HepG2 (cell line): Measurements from ENCODE around the gene SIM1. TPM values are rescaled to one million over a fixed set of nuclear protein-coding genes. Genes with fewer than 3 reads are reported as not detected.

ENCODE experiments used
- ATAC-seq: fragments of 200-7000 bp; cut with Tn5 transposase; 3 replicates; pipeline ENCODE4 v1.9.1; 2020; ENCODE audit warnings: mild to moderate bottlenecking, moderate library complexity
- BruUV-seq: library from RNA; stranded (reverse); fragments of 400-500 nt; replicated peaks from 2 replicates; lab custom pipeline; 2021; lab: Mats Ljungman, UMichigan
- CTCF ChIA-PET: fragments of 300-600 bp; formaldehyde crosslinking; extraction: SDS; loops from one replicate; lab custom pipeline; 2021; ENCODE audit warnings: low total read pairs, inconsistent platforms, low intra/inter-chr PET ratio; lab: Yijun Ruan, JAX
- POLR2A ChIA-PET: fragments of 350-600 bp; sonication (Branson Sonifier 250); formaldehyde crosslinking; loops from one replicate; lab custom pipeline; 2020; ENCODE audit warnings: antibody characterized with exemption, inconsistent platforms; lab: Yijun Ruan, JAX
- DNase-seq: peaks from one replicate; pipeline ENCODE4 v3.0.0-alpha.2; 2015; ENCODE audit warnings: low spot score
- FAIRE-seq: peaks from 3 replicates; lab custom pipeline; 2011; peaks lifted over from hg19 to GRCh38; lab: Jason Lieb, UNC
- H2AFZ ChIP-seq: one replicate; pipeline ENCODE4 v1.6.1; 2011; ENCODE audit warnings: low read length, inconsistent platforms
- H3K27ac ChIP-seq: fragments of 300-600 bp; 3 replicates; pipeline ENCODE4 v1.8.0; 2011; ENCODE audit warnings: mixed run types, mild to moderate bottlenecking, mixed read lengths, low read length, inconsistent platforms; ENCODE audit not compliant: insufficient read depth; ENCODE audit errors: extremely low read length
- H3K27me3 ChIP-seq, 2 experiments: fragments of 200-600 bp in 1 of 2; 2 replicates in 1 of 2; 3 replicates in 1 of 2; pipeline versions ENCODE4 v1.6.0 to v1.8.0; 2011; ENCODE audit warnings: low read length in 2 of 2, mild to moderate bottlenecking in 2 of 2, moderate library complexity in 2 of 2, inconsistent platforms in 1 of 2; ENCODE audit not compliant: insufficient read depth in 2 of 2, control insufficient read depth in 1 of 2
- H3K36me3 ChIP-seq, 2 experiments: fragments of 200-600 bp in 1 of 2; replicated peaks in 1 of 2; 2 replicates in 1 of 2; 3 replicates in 1 of 2; pipeline versions ENCODE4 v1.5.1 to v1.8.0; 2011; ENCODE audit warnings: low read length in 2 of 2, inconsistent platforms in 1 of 2; ENCODE audit not compliant: insufficient read depth in 2 of 2, control insufficient read depth in 1 of 2
- H3K4me1 ChIP-seq: 2 replicates; pipeline ENCODE4 v1.5.1; 2012; ENCODE audit warnings: low read length, inconsistent platforms; ENCODE audit not compliant: insufficient read depth
- H3K4me2 ChIP-seq: 2 replicates; pipeline ENCODE4 v1.6.0; 2011; ENCODE audit warnings: low read depth, low read length, inconsistent platforms
- H3K4me3 ChIP-seq, 3 experiments: fragments of 200-600 bp in 1 of 3; sonication (generic), shearing (Covaris generic) in 1 of 3; replicated peaks in 1 of 3; 2 replicates each; pipeline ENCODE4 v1.5.1; 2011 to 2016; ENCODE audit warnings: low read length in 3 of 3, inconsistent platforms in 2 of 3, low read depth in 2 of 3, mild to moderate bottlenecking in 2 of 3, control low read depth in 1 of 3, mixed read lengths in 1 of 3; ENCODE audit not compliant: insufficient read depth in 1 of 3
- H3K79me2 ChIP-seq: one replicate; pipeline ENCODE4 v1.6.1; 2011; ENCODE audit warnings: low read length, inconsistent platforms; ENCODE audit not compliant: insufficient read depth
- H3K9ac ChIP-seq: 2 replicates; pipeline ENCODE4 v1.6.0; 2011; ENCODE audit warnings: mild to moderate bottlenecking, low read depth, low read length, inconsistent platforms; ENCODE audit not compliant: insufficient read depth
- H3K9me3 ChIP-seq: 2 replicates; pipeline ENCODE4 v1.5.1; 2012; ENCODE audit warnings: mild to moderate bottlenecking, low read length
- H4K20me1 ChIP-seq: 2 replicates; pipeline ENCODE4 v1.6.0; 2011; ENCODE audit warnings: inconsistent platforms, mild to moderate bottlenecking, low read length, moderate library complexity; ENCODE audit not compliant: insufficient read depth
- ATAD3A ChIP-seq: sonication (generic); formaldehyde crosslinking; IDR thresholded peaks from 2 replicates; pipeline ENCODE4 v1.4.0; 2020; ENCODE audit warnings: missing genetic modification reagents
- FOXM1 ChIP-seq: sonication (generic); formaldehyde crosslinking; IDR thresholded peaks from 2 replicates; pipeline ENCODE4 v1.5.0; 2020; ENCODE audit warnings: missing genetic modification reagents
- HOXD1 ChIP-seq: sonication (generic); formaldehyde crosslinking; IDR thresholded peaks from 2 replicates; pipeline ENCODE4 v1.5.0; 2020; ENCODE audit warnings: missing genetic modification reagents
- KDM4B ChIP-seq: sonication (generic); formaldehyde crosslinking; IDR thresholded peaks from 2 replicates; pipeline ENCODE4 v1.4.0; 2020; ENCODE audit warnings: missing genetic modification reagents
- SKIL ChIP-seq: sonication (generic); formaldehyde crosslinking; IDR thresholded peaks from 2 replicates; pipeline ENCODE4 v1.8.0; 2022; ENCODE audit warnings: missing genetic modification reagents, mild to moderate bottlenecking, moderate library complexity, borderline replicate concordance
- STAG1 ChIP-seq: sonication (generic); formaldehyde crosslinking; IDR thresholded peaks from 2 replicates; pipeline ENCODE4 v1.4.0; 2020; ENCODE audit warnings: missing genetic modification reagents
- TAF1 ChIP-seq: sonication (generic); formaldehyde crosslinking; IDR thresholded peaks from 2 replicates; pipeline ENCODE4 v1.4.0; 2020; ENCODE audit warnings: missing genetic modification reagents
- TCF7L2 ChIP-seq: IDR thresholded peaks from 2 replicates; pipeline ENCODE4 v1.6.1; 2011; ENCODE audit warnings: mild to moderate bottlenecking, low read depth, low read length, moderate library complexity
- YY1 ChIP-seq: IDR thresholded peaks from 2 replicates; pipeline ENCODE4 v1.6.1; 2011; ENCODE audit warnings: low read length, low read depth, moderate library complexity, mild to moderate bottlenecking; ENCODE audit not compliant: insufficient read depth, insufficient replicate concordance
- ZNF619 ChIP-seq: sonication (generic); formaldehyde crosslinking; IDR thresholded peaks from 2 replicates; pipeline ENCODE4 v1.4.0; 2020; ENCODE audit warnings: mild to moderate bottlenecking, missing genetic modification reagents
- ZNF883 ChIP-seq: sonication (generic); formaldehyde crosslinking; IDR thresholded peaks from 2 replicates; pipeline ENCODE4 v1.5.1; 2020; ENCODE audit warnings: mild to moderate bottlenecking, missing genetic modification reagents; ENCODE audit errors: not compliant biosample characterization
- in situ Hi-C: cut with HindIII; loops from 2 replicates; pipeline ENCODE4 v1.10.0; 2017; ENCODE audit warnings: low pct_unique_long_range_greater_than_20kb; ENCODE audit not compliant: extremely low pct_ligation_motif_present
- intact Hi-C: fragments of 100-400 bp; cut with micrococcal nuclease; formaldehyde crosslinking; loops from one replicate; pipeline ENCODE4 v1.10.0; 2022; ENCODE audit not compliant: unreplicated experiment
- polyA plus RNA-seq, 8 experiments: library from polyadenylated mRNA; depleted of rRNA in 3 of 8; stranded (reverse) in 7 of 8; unstranded in 1 of 8; fragments of >200 nt; fragmentation: Illumina TruSeq in 4 of 8; extraction: Trizol in 4 of 8; gene quantifications; 2 replicates each; pipeline versions ENCODE4 v1.2.1 to v1.2.3, GENCODE V29; 2011 to 2016; ENCODE audit warnings: low read depth in 4 of 8, missing spikeins in 1 of 8, mixed read lengths in 1 of 8; ENCODE audit not compliant: insufficient read depth in 1 of 8
- total RNA-seq, 5 experiments: library from RNA; depleted of rRNA; stranded (reverse); fragments of >200 nt; fragmentation: Illumina TruSeq; extraction: Trizol; gene quantifications; 2 replicates each; pipeline ENCODE4 v1.2.3, GENCODE V29; 2016; ENCODE audit warnings: low read depth in 1 of 5
- TF ChIP-seq, protein P1 (sequence below): sonication (generic); formaldehyde crosslinking; IDR thresholded peaks from 2 replicates; pipeline ENCODE4 v1.4.0; 2020; ENCODE audit warnings: mild to moderate bottlenecking, missing genetic modification reagents

The SIM1 gene
- total and polyA plus RNA-seq, 2 of the 13 experiments (the other 11 are each of a cell fraction or from before 2014, with no cell fraction given): not detected

DNA sequence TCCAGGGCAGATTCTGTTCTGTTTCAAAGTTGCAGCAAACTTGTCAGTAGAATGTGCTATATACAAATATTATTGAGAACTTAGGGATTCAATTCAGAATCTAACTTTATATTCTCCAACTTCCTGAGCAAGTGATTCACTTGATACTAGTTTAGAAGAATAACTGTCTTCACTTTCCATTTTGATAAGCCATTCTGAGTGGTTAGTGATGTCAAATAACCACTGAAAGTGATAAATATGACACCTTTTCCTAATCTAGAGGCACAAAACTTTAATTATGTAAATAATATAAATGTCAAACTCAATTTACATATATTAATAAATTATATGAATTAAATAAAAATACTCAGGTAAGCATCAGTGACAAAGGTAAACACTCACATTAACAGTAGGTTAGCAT, 20.5 kb upstream of the SIM1 start:
- TF ChIP-seq, protein P1, sequence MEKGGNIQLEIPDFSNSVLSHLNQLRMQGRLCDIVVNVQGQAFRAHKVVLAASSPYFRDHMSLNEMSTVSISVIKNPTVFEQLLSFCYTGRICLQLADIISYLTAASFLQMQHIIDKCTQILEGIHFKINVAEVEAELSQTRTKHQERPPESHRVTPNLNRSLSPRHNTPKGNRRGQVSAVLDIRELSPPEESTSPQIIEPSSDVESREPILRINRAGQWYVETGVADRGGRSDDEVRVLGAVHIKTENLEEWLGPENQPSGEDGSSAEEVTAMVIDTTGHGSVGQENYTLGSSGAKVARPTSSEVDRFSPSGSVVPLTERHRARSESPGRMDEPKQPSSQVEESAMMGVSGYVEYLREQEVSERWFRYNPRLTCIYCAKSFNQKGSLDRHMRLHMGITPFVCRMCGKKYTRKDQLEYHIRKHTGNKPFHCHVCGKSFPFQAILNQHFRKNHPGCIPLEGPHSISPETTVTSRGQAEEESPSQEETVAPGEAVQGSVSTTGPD (CRISPR knock-in tag): no peak
- TF ChIP-seq FOXM1 (CRISPR knock-in tag) (no peak), SKIL (no peak), KDM4B (CRISPR knock-in tag) (no peak), ATAD3A (no peak), HOXD1 (CRISPR knock-in tag) (no peak), ZNF619 (CRISPR knock-in tag) (no peak), TAF1 (CRISPR knock-in tag) (no peak), ZNF883 (no peak), STAG1 (no peak), TCF7L2 (no peak), YY1 (no peak)
- TF ChIP-seq, all 625 proteins: peak for 0
- Histone ChIP-seq H3K4me2 (no peak overlapping the region), H3K27ac (no peak overlapping the region), H4K20me1 (no peaks in the 10 kb centered on the region), H3K9me3 (no peaks in the 10 kb centered on the region), H3K27me3 (peaks cover 0 to 24% of the 10 kb centered on the region in 2 experiments; a peak in 3 of 5 replicates), H3K79me2 (no peaks in the 10 kb centered on the region), H3K9ac (no peak overlapping the region), H3K4me3 (no peak overlapping the region), H2AFZ (no peak overlapping the region), H3K36me3 (no peaks in the 10 kb centered on the region), H3K4me1 (peaks cover 15% of the 10 kb centered on the region)
- in situ Hi-C loops (no loop called here), intact Hi-C loops (no loop called here)
- CTCF ChIA-PET: no interaction called here
- DNase-seq (no peak), ATAC-seq (no peak), FAIRE-seq (no peak)
- POLR2A ChIA-PET: no interaction called here
- BruUV-seq: no TSS peak
